H9 (cell line): ENCODE data around the gene SPATA31E1. TPM values are rescaled to one million over a fixed set of nuclear protein-coding genes. Genes with fewer than 3 reads are reported as not detected.

Source experiments
- DNase-seq: peaks from one replicate; pipeline ENCODE4 v3.0.0-alpha.2; 2017
- H2AFZ ChIP-seq: one replicate; pipeline ENCODE4 v1.6.1; 2013; ENCODE audit warnings: mild to moderate bottlenecking, low read length, control low read depth, moderate library complexity
- H2AK5ac ChIP-seq: 2 replicates; pipeline ENCODE4 v1.6.1; 2013; ENCODE audit warnings: low read length, control low read depth, mixed read lengths; ENCODE audit not compliant: insufficient read length
- H2BK120ac ChIP-seq: one replicate; pipeline ENCODE4 v1.6.1; 2013; ENCODE audit warnings: low read depth, mild to moderate bottlenecking, low read length, control low read depth, inconsistent platforms; ENCODE audit not compliant: poor library complexity, severe bottlenecking
- H2BK12ac ChIP-seq: 2 replicates; pipeline ENCODE4 v1.6.1; 2013; ENCODE audit warnings: low read length, control low read depth, mixed read lengths, low read depth; ENCODE audit not compliant: insufficient read length
- H2BK15ac ChIP-seq: 2 replicates; pipeline ENCODE4 v1.6.1; 2013; ENCODE audit warnings: low read depth, low read length, control low read depth
- H2BK20ac ChIP-seq: one replicate; pipeline ENCODE4 v1.6.1; 2013; ENCODE audit warnings: low read depth, mild to moderate bottlenecking, low read length, control low read depth, inconsistent platforms; ENCODE audit not compliant: poor library complexity, severe bottlenecking
- H2BK5ac ChIP-seq: 2 replicates; pipeline ENCODE4 v1.6.1; 2013; ENCODE audit warnings: low read length, control low read depth, mixed read lengths; ENCODE audit not compliant: insufficient read length
- H3K14ac ChIP-seq: 2 replicates; pipeline ENCODE4 v1.6.1; 2013; ENCODE audit warnings: low read length, control low read depth; ENCODE audit not compliant: insufficient read depth
- H3K18ac ChIP-seq: 2 replicates; pipeline ENCODE4 v1.6.1; 2013; ENCODE audit warnings: low read depth, mild to moderate bottlenecking, mixed read lengths, low read length, control low read depth; ENCODE audit not compliant: insufficient read length
- H3K23ac ChIP-seq: 2 replicates; pipeline ENCODE4 v1.6.1; 2013; ENCODE audit warnings: low read length, control low read depth, mixed read lengths, low read depth; ENCODE audit not compliant: insufficient read length
- H3K23me2 ChIP-seq: 2 replicates; pipeline ENCODE4 v1.6.1; 2013; ENCODE audit warnings: low read depth, mild to moderate bottlenecking, mixed read lengths, low read length, control low read depth; ENCODE audit not compliant: insufficient read length, poor library complexity, severe bottlenecking
- H3K27ac ChIP-seq: 2 replicates; pipeline ENCODE4 v1.5.1; 2013; ENCODE audit warnings: low read length, control low read depth, mixed read lengths, low read depth; ENCODE audit not compliant: insufficient read length
- H3K27me3 ChIP-seq: 2 replicates; pipeline ENCODE4 v1.6.1; 2013; ENCODE audit warnings: low read length, control low read depth, inconsistent platforms; ENCODE audit not compliant: insufficient read depth
- H3K4ac ChIP-seq: 2 replicates; pipeline ENCODE4 v1.6.1; 2013; ENCODE audit warnings: low read depth, mild to moderate bottlenecking, control low read depth, inconsistent platforms, low read length, moderate library complexity
- H3K4me1 ChIP-seq: 2 replicates; pipeline ENCODE4 v1.6.1; 2013; ENCODE audit warnings: low read length, control low read depth, inconsistent platforms; ENCODE audit not compliant: insufficient read depth
- H3K4me2 ChIP-seq: 2 replicates; pipeline ENCODE4 v1.6.1; 2013; ENCODE audit warnings: low read length, control low read depth, mixed read lengths; ENCODE audit not compliant: insufficient read length, insufficient read depth
- H3K56ac ChIP-seq: 2 replicates; pipeline ENCODE4 v1.6.1; 2013; ENCODE audit warnings: low read depth, mild to moderate bottlenecking, mixed read lengths, low read length, control low read depth; ENCODE audit not compliant: insufficient read length
- H3K79me1 ChIP-seq: 2 replicates; pipeline ENCODE4 v1.6.1; 2013; ENCODE audit warnings: low read depth, mild to moderate bottlenecking, moderate library complexity, low read length, control low read depth, inconsistent platforms; ENCODE audit not compliant: insufficient read depth, poor library complexity, severe bottlenecking
- H3K79me2 ChIP-seq: 2 replicates; pipeline ENCODE4 v1.6.1; 2013; ENCODE audit warnings: low read length, control low read depth, inconsistent platforms; ENCODE audit not compliant: insufficient read depth
- H3K9ac ChIP-seq: 2 replicates; pipeline ENCODE4 v1.6.1; 2013; ENCODE audit warnings: low read length, control low read depth, mixed read lengths; ENCODE audit not compliant: insufficient read length; ENCODE audit errors: extremely low read depth
- H3K9me3 ChIP-seq: one replicate; pipeline ENCODE4 v1.6.1; 2013; ENCODE audit warnings: low read depth, low read length, inconsistent platforms; ENCODE audit not compliant: control insufficient read depth
- H3T11ph ChIP-seq: one replicate; pipeline ENCODE4 v1.6.1; 2013; ENCODE audit warnings: mild to moderate bottlenecking, low read length, control low read depth, inconsistent platforms
- H4K20me1 ChIP-seq: one replicate; pipeline ENCODE4 v1.6.1; 2013; ENCODE audit not compliant: control insufficient read depth, insufficient read length, insufficient read depth
- H4K5ac ChIP-seq: 2 replicates; pipeline ENCODE4 v1.6.1; 2013; ENCODE audit warnings: low read depth, mild to moderate bottlenecking, mixed read lengths, low read length, control low read depth; ENCODE audit not compliant: insufficient read length
- H4K8ac ChIP-seq: replicated peaks from 2 replicates; pipeline ENCODE4 v1.6.1; 2013; ENCODE audit warnings: low read length, control low read depth, mixed read lengths, low read depth; ENCODE audit not compliant: insufficient read length
- H4K91ac ChIP-seq: 2 replicates; pipeline ENCODE4 v1.6.1; 2013; ENCODE audit warnings: low read depth, mild to moderate bottlenecking, moderate library complexity, mixed read lengths, low read length, control low read depth; ENCODE audit not compliant: insufficient read length
- H3K27ac Mint-ChIP-seq, 3 experiments: 2 replicates in 2 of 3; 3 replicates in 1 of 3; pipeline ENCODE4 v1.8.0; 2020 to 2021; ENCODE audit warnings: mixed read lengths in 3 of 3, mild to moderate bottlenecking in 1 of 3, moderate library complexity in 1 of 3
- H3K27me3 Mint-ChIP-seq: 2 replicates; pipeline ENCODE4 v1.8.0; 2021; ENCODE audit warnings: low read depth, mild to moderate bottlenecking, moderate library complexity, mixed read lengths
- H3K36me3 Mint-ChIP-seq, 3 experiments: 2 replicates in 2 of 3; 3 replicates in 1 of 3; pipeline ENCODE4 v1.8.0; 2020 to 2021; ENCODE audit warnings: low read depth in 3 of 3, mixed read lengths in 3 of 3; ENCODE audit not compliant: insufficient read depth in 1 of 3
- H3K4me1 Mint-ChIP-seq, 2 experiments: 2 replicates each; pipeline ENCODE4 v1.8.0; 2020; ENCODE audit warnings: mixed read lengths in 2 of 2
- H3K4me3 Mint-ChIP-seq, 2 experiments: 2 replicates in 1 of 2; 3 replicates in 1 of 2; pipeline ENCODE4 v1.8.0; 2020 to 2021; ENCODE audit warnings: mild to moderate bottlenecking in 2 of 2, mixed read lengths in 2 of 2, moderate library complexity in 1 of 2
- H3K9me3 Mint-ChIP-seq, 2 experiments: 2 replicates in 1 of 2; 3 replicates in 1 of 2; pipeline ENCODE4 v1.8.0; 2020; ENCODE audit warnings: mild to moderate bottlenecking in 2 of 2, mixed read lengths in 2 of 2, moderate library complexity in 1 of 2
- CTCF ChIP-seq: fragments of 200-600 bp; sonication (generic); conservative IDR thresholded peaks from 3 replicates; pipeline ENCODE4 v1.8.0; 2021; ENCODE audit warnings: antibody characterized with exemption, mild to moderate bottlenecking
- WGBS: extraction: QIAGEN DNeasy Blood & Tissue Kit; methylation state at CpG from one replicate; pipeline ENCODE4 v1.1.7; 2013; ENCODE audit warnings: missing lambda C conversion rate, low lambda C conversion rate, mixed read lengths; ENCODE audit not compliant: insufficient read length; ENCODE audit errors: extremely low coverage; 5-methylcytosine and 5-hydroxymethylcytosine counted together
- total RNA-seq: library from RNA; stranded (reverse); gene quantifications from 2 replicates; pipeline ENCODE4 v1.2.1, GENCODE V29; 2021

SPATA31E1 gene
- total RNA-seq, 1 experiment from 2014 or later = 0.09 TPM

- Histone ChIP-seq H2BK12ac (no peak overlapping the region), H4K5ac (no peak overlapping the region), H2BK20ac (no peak overlapping the region), H2BK15ac (no peak overlapping the region), H3K4me2 (no peak overlapping the region), H2AFZ (no peak overlapping the region), H3K4ac (no peak overlapping the region), H3K9ac (no peak overlapping the region), H4K91ac (no peak overlapping the region), H3K27ac (no peak overlapping the region), H4K20me1 (no peaks in the 10 kb centered on the region), H3K18ac (no peak overlapping the region), H3K4me1 (no peaks in the 10 kb centered on the region), H3K23ac (no peak overlapping the region), H3K56ac (no peak overlapping the region), H3K27me3 (no peaks in the 10 kb centered on the region), H3T11ph (no peak overlapping the region), H3K79me1 (no peaks in the 10 kb centered on the region), H3K9me3 (no peaks in the 10 kb centered on the region), H2AK5ac (no peak overlapping the region), H2BK5ac (no peak overlapping the region), H3K14ac (no peak overlapping the region), H2BK120ac (no peak overlapping the region), H3K23me2 (no peaks in the 10 kb centered on the region), H4K8ac (no peak overlapping the region), H3K79me2 (no peaks in the 10 kb centered on the region)
- H3K4me3 Mint-ChIP-seq = no peak overlapping the region; a peak in 1 of 5 replicates
- no CpG with 5 or more reads among the region's 20 CpGs for WGBS
- H3K9me3 Mint-ChIP-seq = peaks cover 9 to 11% of the 10 kb centered on the region in 2 experiments; a peak in 4 of 5 replicates
- peaks cover 5% of the 10 kb centered on the region for H3K27me3 Mint-ChIP-seq
- DNase-seq = peak; percentile 64
- H3K36me3 Mint-ChIP-seq = peaks cover 0 to 2% (median 0%) of the 10 kb centered on the region in 3 experiments; a peak in 1 of 7 replicates
- peak overlapping the region in 1 of 3 experiments; percentile 45; a peak in 2 of 7 replicates for H3K27ac Mint-ChIP-seq
- peaks cover 6 to 10% of the 10 kb centered on the region in 2 experiments; a peak in 3 of 4 replicates for H3K4me1 Mint-ChIP-seq
- peak; percentile 23; the same call in 1 of the 3 replicates for TF ChIP-seq CTCF
Observed at GRCh38 chr9:87909310-87910041, 26.8 kb downstream of the SPATA31E1 start.
